GM12865 (cell line): Measurements from ENCODE around the gene MAPK1.

ENCODE experiments used
- DNase-seq: peaks from one replicate; pipeline ENCODE4 v3.0.0; 2010; ENCODE audit warnings: low read depth
- H3K4me3 ChIP-seq: 2 replicates; pipeline ENCODE4 v1.5.1; 2011; ENCODE audit warnings: mild to moderate bottlenecking, low read depth, low read length, control low read depth
- TF ChIP-seq, protein P1 (sequence below): IDR thresholded peaks from 2 replicates; pipeline ENCODE4 v1.5.1; 2011; ENCODE audit warnings: low read length, control low read depth, low read depth, inconsistent platforms; ENCODE audit not compliant: insufficient read depth; ENCODE audit errors: missing control alignments

The MAPK1 gene

GRCh38 chr22:21766691-21767462 is 100.6 kb downstream of the MAPK1 start:
- peak; percentile 16 for DNase-seq
- TF ChIP-seq, protein P1, sequence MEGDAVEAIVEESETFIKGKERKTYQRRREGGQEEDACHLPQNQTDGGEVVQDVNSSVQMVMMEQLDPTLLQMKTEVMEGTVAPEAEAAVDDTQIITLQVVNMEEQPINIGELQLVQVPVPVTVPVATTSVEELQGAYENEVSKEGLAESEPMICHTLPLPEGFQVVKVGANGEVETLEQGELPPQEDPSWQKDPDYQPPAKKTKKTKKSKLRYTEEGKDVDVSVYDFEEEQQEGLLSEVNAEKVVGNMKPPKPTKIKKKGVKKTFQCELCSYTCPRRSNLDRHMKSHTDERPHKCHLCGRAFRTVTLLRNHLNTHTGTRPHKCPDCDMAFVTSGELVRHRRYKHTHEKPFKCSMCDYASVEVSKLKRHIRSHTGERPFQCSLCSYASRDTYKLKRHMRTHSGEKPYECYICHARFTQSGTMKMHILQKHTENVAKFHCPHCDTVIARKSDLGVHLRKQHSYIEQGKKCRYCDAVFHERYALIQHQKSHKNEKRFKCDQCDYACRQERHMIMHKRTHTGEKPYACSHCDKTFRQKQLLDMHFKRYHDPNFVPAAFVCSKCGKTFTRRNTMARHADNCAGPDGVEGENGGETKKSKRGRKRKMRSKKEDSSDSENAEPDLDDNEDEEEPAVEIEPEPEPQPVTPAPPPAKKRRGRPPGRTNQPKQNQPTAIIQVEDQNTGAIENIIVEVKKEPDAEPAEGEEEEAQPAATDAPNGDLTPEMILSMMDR = no peak
- no peak overlapping the region for H3K4me3 ChIP-seq

DNA sequence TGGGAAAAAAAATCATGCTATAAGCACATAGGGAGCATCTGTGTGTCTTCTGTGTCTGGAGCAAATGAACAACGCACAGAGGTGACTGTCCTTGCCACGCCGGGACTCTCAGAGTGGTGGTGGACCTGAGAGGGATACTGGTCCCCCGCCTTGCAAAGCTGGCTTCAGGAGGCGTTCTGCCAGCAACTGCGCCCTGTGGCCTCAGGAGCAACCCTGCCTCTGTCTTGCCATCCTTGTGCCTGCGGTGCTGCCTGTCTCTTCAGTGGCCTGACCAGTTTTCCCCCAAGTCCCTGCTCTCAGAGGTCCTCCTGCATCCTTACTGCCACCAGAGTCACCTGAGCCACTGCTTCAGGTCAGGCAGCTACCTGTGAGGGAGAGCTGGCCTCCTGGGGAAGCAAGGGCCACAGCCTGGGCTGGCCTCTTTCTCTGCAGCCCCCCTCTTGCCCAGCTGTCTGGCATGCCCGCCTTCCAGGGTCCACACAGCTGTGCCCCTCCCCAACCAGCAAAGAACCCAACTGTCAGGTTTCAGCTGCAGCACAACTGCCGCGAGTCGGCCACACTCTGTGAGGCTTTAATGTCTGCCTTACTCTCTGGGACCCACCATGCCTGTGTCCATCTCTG is 101.4 kb downstream of the MAPK1 start:
- no peak overlapping the region for H3K4me3 ChIP-seq
- DNase-seq = no peak
- TF ChIP-seq, protein P1 = no peak

- DNase-seq = no peak
- no peak overlapping the region for H3K4me3 ChIP-seq
- TF ChIP-seq, protein P1 = no peak
Observed at GRCh38 chr22:21764038-21764804, 103.2 kb downstream of the MAPK1 start.

DNA sequence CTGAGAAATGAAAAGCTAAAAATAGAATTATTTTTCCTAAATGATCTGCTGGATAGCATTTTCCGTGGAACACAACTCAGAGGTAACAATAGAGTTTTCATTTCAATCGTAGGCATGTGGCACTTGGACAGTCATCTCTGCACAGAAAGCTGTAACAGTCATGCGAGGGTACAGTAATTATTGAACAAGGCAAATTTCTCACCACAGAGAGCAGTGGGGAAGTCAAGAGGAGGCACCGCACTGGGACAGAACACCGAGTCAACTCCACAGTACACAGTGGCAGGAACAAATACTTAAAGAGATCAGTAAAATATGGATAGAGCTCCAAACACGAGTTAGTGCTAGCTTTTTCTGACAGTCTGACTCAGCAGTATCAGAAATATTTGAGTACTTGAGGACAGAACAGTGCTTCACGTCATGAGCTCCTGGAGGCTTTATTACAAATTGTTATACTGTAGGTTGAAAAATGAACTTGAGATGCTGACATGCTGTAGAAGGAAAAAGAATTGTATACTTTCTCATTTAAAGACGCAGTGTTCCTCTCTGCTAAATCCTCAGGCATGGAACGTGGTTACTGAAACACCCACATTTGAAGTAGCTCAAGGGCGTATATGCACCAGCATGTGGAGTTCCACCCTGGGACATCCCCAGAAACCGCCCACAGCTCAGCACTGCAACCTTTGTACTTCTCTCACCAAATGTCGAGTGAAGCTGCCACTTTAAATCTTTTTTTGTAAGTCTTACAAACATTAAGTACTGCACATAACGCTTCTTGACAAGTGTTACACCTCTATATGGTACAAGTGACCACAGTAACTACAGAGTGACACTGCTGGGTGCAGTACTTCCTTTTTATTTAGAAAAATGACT is 104.5 kb downstream of the MAPK1 start:
- DNase-seq = peak; percentile 59
- no peak overlapping the region for H3K4me3 ChIP-seq
- TF ChIP-seq, protein P1 = no peak

GRCh38 chr22:21761994-21762680 is 105.3 kb downstream of the MAPK1 start:
- TF ChIP-seq, protein P1 = no peak
- no peak overlapping the region for H3K4me3 ChIP-seq
- DNase-seq = no peak

DNA sequence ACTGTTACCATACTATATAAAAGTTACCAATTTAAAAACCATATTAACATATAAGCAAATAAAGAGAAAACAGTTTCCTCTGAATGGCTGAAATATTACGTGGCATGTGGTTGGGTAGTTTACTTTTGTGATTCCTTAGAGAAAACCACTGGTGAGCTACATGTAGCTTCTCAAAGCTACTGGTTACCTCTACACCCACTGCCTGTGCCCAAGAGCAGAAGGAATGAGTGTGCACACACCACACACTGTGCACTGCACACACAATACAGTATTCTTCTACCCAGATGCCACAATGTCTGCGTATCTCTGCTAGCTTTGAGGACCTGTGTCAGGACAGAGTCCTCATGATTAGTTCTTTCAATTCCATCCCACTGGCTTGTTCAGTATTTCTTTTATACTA is 106.4 kb downstream of the MAPK1 start:
- no peak overlapping the region for H3K4me3 ChIP-seq
- peak; percentile 13 for DNase-seq
- TF ChIP-seq, protein P1 = no peak
